Measurements from ENCODE around the gene MTHFD2L. TPM values are rescaled to one million over a fixed set of nuclear protein-coding genes. Genes with fewer than 3 reads are reported as not detected.

MTHFD2L gene
- total RNA-seq, 1 donor from 2014 or later, result 14.1 TPM

- no peak for ATAC-seq
- intact Hi-C loops (cut with DNase I), result no loop called here
- H3K36me3 ChIP-seq, result no peaks in the 10 kb centered on the region
Measured at GRCh38 chr4:74178798-74179197, 20.9 kb downstream of the MTHFD2L start.

GRCh38 chr4:74181219-74181618 lies 23.3 kb downstream of the MTHFD2L start:
- Histone ChIP-seq H3K4me1 (no peaks in the 10 kb centered on the region), H3K9me3 (no peaks in the 10 kb centered on the region), H3K27me3 (no peaks in the 10 kb centered on the region), H3K36me3 (no peaks in the 10 kb centered on the region), H3K27ac (no peak overlapping the region), H3K4me3 (no peak overlapping the region)
- no peak for ATAC-seq
- intact Hi-C loops (cut with DNase I), result no loop called here
- TF ChIP-seq CTCF (IDR thresholded peaks at IDR 0.05), result no peak
- DNase-seq, result no peak

More at GRCh38 chr4:74178798-74179197, 20.9 kb downstream of the MTHFD2L start:
- Histone ChIP-seq H3K27me3 (no peaks in the 10 kb centered on the region), H3K4me3 (no peak overlapping the region), H3K4me1 (no peaks in the 10 kb centered on the region), H3K9me3 (no peaks in the 10 kb centered on the region), H3K27ac (no peak overlapping the region)
- DNase-seq, result no peak
- no peak for TF ChIP-seq CTCF (IDR thresholded peaks at IDR 0.05)

GRCh38 chr4:74188912-74189311 lies 31.0 kb downstream of the MTHFD2L start:
- Histone ChIP-seq H3K27me3 (no peaks in the 10 kb centered on the region), H3K27ac (no peak overlapping the region), H3K4me3 (no peak overlapping the region), H3K4me1 (no peaks in the 10 kb centered on the region), H3K9me3 (no peaks in the 10 kb centered on the region), H3K36me3 (no peaks in the 10 kb centered on the region)
- TF ChIP-seq CTCF (IDR thresholded peaks at IDR 0.05), result no peak
- no peak for ATAC-seq
- intact Hi-C loops (cut with DNase I), result no loop called here
- DNase-seq, result no peak

- H3K9me3 ChIP-seq, result no peaks in the 10 kb centered on the region
- DNase-seq (no peak), ATAC-seq (peak; percentile 64)
- H3K36me3 ChIP-seq, result no peaks in the 10 kb centered on the region
- no peaks in the 10 kb centered on the region for H3K4me1 ChIP-seq
- H3K4me3 ChIP-seq, result no peak overlapping the region
- intact Hi-C loops (cut with DNase I), result no loop called here
- peak; percentile 71 for TF ChIP-seq CTCF (IDR thresholded peaks at IDR 0.05)
- H3K27ac ChIP-seq, result no peak overlapping the region
- no peaks in the 10 kb centered on the region for H3K27me3 ChIP-seq
Measured at GRCh38 chr4:74189331-74190043, 31.6 kb downstream of the MTHFD2L start.

- H3K4me1 ChIP-seq, result no peaks in the 10 kb centered on the region
- DNase-seq (no peak), ATAC-seq (peak; percentile 93)
- intact Hi-C loops (cut with DNase I), result no loop called here
- no peaks in the 10 kb centered on the region for H3K36me3 ChIP-seq
- H3K4me3 ChIP-seq, result no peak overlapping the region
- no peaks in the 10 kb centered on the region for H3K27me3 ChIP-seq
- no peak overlapping the region for H3K27ac ChIP-seq
- TF ChIP-seq CTCF (IDR thresholded peaks at IDR 0.05), result no peak
- H3K9me3 ChIP-seq, result no peaks in the 10 kb centered on the region
Measured at GRCh38 chr4:74190332-74190731, 32.4 kb downstream of the MTHFD2L start.
